T-helper 2 cell treated with Interferon-gamma antibody and Interleukin-4, amounts not matched to agents 5 μg/mL and 100 μg/mL, for 36 hours (primary cell): Measurements from ENCODE around the gene APC.
"Not testable (repeated sequence)": the region's sequence is repeated elsewhere in the genome, so short reads cannot be mapped to it uniquely, and the experiment has no call there.

Experiments used
- DNase-seq: peaks from one replicate; pipeline ENCODE4 v3.0.0; 2021; ENCODE audit warnings: low spot score
- H3K27ac Mint-ChIP-seq: one replicate; pipeline ENCODE4 v1.8.0; 2021; ENCODE audit warnings: mild to moderate bottlenecking, mixed read lengths
- H3K27me3 Mint-ChIP-seq: one replicate; pipeline ENCODE4 v1.8.0; 2021; ENCODE audit warnings: low read depth, mixed read lengths
- H3K36me3 Mint-ChIP-seq: one replicate; pipeline ENCODE4 v1.8.0; 2021; ENCODE audit warnings: low read depth, mixed read lengths
- H3K4me1 Mint-ChIP-seq: one replicate; pipeline ENCODE4 v1.8.0; 2021; ENCODE audit warnings: low read depth, mixed read lengths
- H3K4me3 Mint-ChIP-seq: one replicate; pipeline ENCODE4 v1.8.0; 2022; ENCODE audit warnings: mild to moderate bottlenecking, moderate library complexity, mixed read lengths
- H3K9me3 Mint-ChIP-seq: one replicate; pipeline ENCODE4 v1.8.0; 2021; ENCODE audit warnings: mixed read lengths

Gene APC

DNA sequence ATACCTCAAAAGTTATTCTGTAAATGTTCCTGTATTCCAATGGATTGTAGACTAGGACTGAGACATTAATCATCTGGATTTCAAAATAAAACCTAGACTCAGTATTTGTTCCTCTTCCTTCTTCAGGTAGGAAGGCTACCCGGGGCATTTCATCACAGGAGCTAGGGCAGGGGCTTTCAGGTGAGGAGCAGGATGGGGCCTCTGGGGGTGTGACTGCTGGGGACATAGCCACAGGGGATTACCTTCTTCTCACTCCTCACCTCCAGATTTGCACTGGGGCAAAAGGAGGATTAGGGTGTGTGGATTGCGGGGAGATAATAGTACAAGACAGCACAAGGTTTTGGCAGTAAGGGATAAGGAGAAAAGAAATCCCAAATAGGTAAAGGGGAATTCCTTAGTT is 85.5 kb downstream of the APC start:
- H3K27ac Mint-ChIP-seq = no peak overlapping the region
- no peak overlapping the region for H3K4me3 Mint-ChIP-seq
- peaks cover 17% of the 10 kb centered on the region for H3K36me3 Mint-ChIP-seq

DNA sequence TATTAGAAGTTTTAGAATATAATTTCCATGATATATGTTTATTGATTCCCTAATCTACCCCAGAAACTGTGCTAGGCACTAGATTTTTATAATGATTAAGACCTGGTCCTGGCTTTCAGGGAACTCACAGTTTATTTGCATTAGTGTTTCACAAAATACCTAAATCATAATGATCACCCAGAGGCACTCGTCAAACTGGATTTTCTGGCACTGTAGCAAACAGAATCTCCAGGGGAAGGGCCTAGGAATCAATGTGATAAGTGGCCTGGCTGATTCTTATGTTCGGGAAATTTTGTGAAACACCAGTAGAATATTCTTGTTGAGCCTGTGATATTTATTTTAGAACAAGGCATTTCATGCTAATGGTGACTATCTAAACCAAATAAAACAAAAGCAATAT is 86.0 kb downstream of the APC start:
- Mint-ChIP-seq H3K36me3 (peaks cover 17% of the 10 kb centered on the region), H3K4me1 (peaks cover 1% of the 10 kb centered on the region), H3K4me3 (no peak overlapping the region), H3K9me3 (no peaks in the 10 kb centered on the region), H3K27me3 (no peaks in the 10 kb centered on the region), H3K27ac (no peak overlapping the region)
- DNase-seq = no peak

More for the DNA sequence above, 85.5 kb downstream of the APC start:
- Mint-ChIP-seq H3K27me3 (no peaks in the 10 kb centered on the region), H3K4me1 (peaks cover 1% of the 10 kb centered on the region), H3K9me3 (no peaks in the 10 kb centered on the region)
- DNase-seq = no peak

DNA sequence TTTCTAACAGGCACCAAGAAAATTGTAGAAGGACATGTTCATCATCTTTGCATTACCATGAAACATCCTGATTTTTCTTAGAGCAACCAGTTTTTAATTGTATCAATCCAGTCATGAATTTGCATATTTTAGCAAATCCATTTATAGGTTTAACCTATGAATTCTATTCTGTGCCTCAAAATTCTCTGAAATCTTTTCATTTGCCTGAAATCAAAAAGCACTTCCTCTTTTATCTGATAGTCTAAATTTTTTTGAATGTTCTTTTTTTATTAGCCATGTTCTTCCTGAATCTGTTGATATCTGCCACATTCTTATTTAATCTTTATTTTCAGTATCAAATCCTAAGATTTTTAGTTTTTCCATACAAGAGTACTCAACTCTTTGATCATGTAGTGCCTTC is 86.5 kb downstream of the APC start:
- no peaks in the 10 kb centered on the region for H3K9me3 Mint-ChIP-seq
- no peak for DNase-seq
- peaks cover 1% of the 10 kb centered on the region for H3K4me1 Mint-ChIP-seq
- H3K36me3 Mint-ChIP-seq = peaks cover 17% of the 10 kb centered on the region
- H3K27me3 Mint-ChIP-seq = no peaks in the 10 kb centered on the region
- H3K4me3 Mint-ChIP-seq = no peak overlapping the region
- no peak overlapping the region for H3K27ac Mint-ChIP-seq

DNA sequence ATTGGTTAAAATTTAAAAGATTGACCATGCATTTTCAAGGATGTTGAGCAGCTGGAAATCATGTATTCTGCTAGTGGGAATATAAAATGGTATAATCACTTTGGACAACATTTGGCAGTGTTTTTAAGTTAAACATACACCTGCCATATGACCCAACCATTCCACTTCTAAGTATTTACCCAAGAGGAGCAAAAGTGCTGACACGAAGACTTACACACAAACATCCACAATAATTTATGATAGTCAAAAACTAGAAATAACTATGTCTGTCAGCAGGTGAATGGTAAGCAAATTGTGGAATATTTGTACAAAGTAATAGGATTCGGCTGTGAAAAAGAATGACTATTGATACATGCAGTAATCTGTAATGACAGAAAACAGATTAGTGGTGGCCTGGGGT is 92.7 kb downstream of the APC start:
- no peak overlapping the region for H3K27ac Mint-ChIP-seq

DNA sequence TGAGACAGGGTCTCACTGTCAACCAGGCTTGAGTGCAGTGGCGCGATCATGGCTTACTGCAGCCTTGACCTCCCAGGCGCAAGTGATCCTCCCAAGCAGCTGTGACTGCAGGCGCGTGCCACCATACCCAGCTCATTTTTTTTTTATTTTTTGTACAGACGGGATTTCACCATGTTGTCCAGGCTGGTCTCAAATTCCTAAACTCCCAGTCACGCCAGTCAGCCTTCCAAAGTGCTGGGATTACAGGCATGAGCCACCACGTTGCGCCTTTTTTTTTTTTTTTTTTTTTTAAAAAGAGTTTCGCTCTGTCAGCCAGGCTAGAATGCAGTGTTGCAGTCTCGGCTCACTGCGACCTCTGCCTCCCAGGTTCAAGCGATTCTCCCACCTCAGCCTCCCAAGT is 96.3 kb downstream of the APC start:
- H3K36me3 Mint-ChIP-seq = peaks cover 35% of the 10 kb centered on the region

More for the DNA sequence above, 92.7 kb downstream of the APC start:
- Mint-ChIP-seq H3K4me1 (peaks cover 8% of the 10 kb centered on the region), H3K36me3 (peaks cover 25% of the 10 kb centered on the region), H3K9me3 (no peaks in the 10 kb centered on the region), H3K27me3 (no peaks in the 10 kb centered on the region), H3K4me3 (no peak overlapping the region)
- no peak for DNase-seq

DNA sequence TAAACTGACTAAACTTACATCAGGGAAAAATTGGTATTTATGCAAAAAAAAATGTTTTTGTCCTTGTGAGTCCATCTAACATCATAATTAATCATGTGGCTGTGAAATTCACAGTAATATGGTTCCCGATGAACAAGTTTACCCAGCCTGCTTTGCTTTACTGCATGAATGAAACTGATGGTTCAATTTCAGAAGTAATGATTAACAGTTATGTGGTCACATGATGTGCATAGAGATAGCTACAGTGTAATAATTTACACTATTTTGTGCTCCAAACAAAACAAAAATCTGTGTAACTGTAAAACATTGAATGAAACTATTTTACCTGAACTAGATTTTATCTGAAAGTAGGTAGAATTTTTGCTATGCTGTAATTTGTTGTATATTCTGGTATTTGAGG is 106.8 kb downstream of the APC start:
- H3K36me3 Mint-ChIP-seq = peaks cover 9% of the 10 kb centered on the region
- H3K27ac Mint-ChIP-seq = no peak overlapping the region
- H3K27me3 Mint-ChIP-seq = peaks cover 2% of the 10 kb centered on the region
- no peak for DNase-seq
- H3K4me3 Mint-ChIP-seq = no peak overlapping the region
- H3K4me1 Mint-ChIP-seq = peaks cover 4% of the 10 kb centered on the region
- no peaks in the 10 kb centered on the region for H3K9me3 Mint-ChIP-seq

More for the DNA sequence above, 96.3 kb downstream of the APC start:
- Mint-ChIP-seq H3K27ac (no peak overlapping the region), H3K4me1 (peaks cover 8% of the 10 kb centered on the region), H3K9me3 (no peaks in the 10 kb centered on the region), H3K4me3 (no peak overlapping the region), H3K27me3 (no peaks in the 10 kb centered on the region)
- no peak for DNase-seq

DNA sequence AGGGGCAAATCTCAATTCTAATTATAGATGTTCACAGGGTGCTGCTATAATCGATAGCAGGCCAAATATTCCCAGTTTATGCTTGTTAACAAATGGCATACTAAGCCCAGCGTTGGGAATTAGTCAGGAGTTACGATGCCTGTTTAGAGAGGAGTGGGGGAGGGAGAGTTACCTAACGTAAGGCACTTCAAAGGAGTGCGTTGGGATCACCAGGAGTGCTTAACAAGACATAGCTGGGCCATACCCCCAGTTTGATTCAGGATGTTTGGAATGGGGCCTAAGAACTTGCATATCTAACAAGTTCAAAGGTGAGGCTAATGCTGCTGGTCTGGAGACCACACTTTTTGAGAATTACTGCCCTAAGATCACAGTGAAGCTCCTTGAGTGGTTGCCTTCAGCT is 108.9 kb downstream of the APC start:
- Mint-ChIP-seq H3K27me3 (peaks cover 5% of the 10 kb centered on the region), H3K27ac (no peak overlapping the region), H3K9me3 (no peaks in the 10 kb centered on the region)

DNA sequence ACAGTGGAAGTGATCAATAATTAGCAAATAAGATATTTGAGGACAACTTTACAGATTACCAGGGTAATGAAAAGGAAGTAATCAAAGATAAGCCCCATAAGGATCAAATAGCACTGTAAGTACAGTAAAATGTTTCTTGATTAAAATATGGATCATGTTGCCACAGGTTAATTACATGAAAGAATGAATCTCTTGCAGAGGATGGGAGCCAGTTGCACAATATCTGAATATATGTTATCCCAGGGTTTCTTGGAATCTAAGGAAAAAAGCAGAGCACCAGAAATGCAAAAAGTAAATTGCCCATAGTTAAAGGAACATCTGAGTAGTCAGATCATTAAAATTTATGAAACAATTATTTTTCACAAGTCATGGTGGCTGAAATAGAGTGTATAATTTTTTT is 109.6 kb downstream of the APC start:
- Mint-ChIP-seq H3K36me3 (no peaks in the 10 kb centered on the region), H3K27me3 (peaks cover 5% of the 10 kb centered on the region), H3K9me3 (no peaks in the 10 kb centered on the region), H3K4me1 (peaks cover 4% of the 10 kb centered on the region), H3K4me3 (no peak overlapping the region), H3K27ac (no peak overlapping the region)
- no peak for DNase-seq

More for the DNA sequence above, 108.9 kb downstream of the APC start:
- no peak for DNase-seq
- Mint-ChIP-seq H3K4me1 (peaks cover 4% of the 10 kb centered on the region), H3K4me3 (no peak overlapping the region), H3K36me3 (no peaks in the 10 kb centered on the region)

DNA sequence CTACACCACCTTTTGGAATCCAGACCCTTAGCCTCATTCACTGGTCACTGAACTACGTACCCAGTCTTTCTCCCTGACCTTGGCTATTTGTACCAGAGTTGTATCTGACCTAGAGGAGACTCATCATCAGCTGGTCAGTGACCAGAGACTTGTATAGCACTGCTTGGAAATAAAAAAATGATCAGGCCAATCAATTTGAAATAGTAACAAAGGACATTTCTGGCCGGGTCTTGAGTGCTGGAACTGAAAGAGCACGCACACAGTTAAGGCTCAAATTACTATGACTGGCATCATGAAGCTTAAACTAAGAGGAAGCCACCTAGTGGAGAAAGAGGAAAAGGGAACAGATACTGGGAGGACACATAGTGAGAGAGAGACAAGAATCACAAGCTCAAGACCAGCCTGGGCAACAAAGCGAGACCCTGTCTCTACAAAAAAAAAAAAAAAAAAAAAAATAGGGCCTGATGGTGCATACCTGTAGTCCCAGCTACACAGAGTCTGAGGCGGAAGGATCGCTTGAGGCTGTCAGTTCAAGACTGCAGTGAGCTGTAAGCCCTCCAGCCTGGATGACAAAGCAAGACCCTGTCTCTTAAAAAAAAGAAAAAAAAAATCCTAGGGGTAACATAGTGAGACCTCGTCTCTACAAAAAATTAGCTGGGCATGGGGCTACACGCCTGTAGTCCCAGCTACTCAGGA is 110.6 kb downstream of the APC start:
- Mint-ChIP-seq H3K4me3 (peak overlapping the region; percentile 1), H3K27ac (no peak overlapping the region), H3K27me3 (peaks cover 9% of the 10 kb centered on the region), H3K4me1 (peaks cover 4% of the 10 kb centered on the region), H3K36me3 (no peaks in the 10 kb centered on the region), H3K9me3 (peaks cover under 1% of the 10 kb centered on the region)
- no peak for DNase-seq

DNA sequence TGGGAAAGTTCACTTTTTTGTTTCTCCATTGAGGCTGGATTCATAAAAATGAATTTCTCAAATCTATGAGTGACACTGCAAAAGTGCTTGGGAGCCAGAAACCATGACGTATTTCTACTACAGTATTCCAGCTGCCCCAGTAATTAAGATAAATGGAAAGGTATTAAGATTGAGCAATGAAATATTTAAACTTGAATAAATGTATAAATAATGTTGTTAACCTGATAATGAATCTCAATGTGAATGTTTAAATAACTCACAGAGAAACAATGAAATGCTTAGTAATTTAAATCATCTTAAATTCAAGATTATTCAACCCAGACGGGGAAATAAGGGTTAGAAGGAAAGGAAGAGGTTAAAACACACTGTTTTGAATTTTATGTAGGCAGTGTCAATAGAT is 112.2 kb downstream of the APC start:
- Mint-ChIP-seq H3K36me3 (peaks cover 3% of the 10 kb centered on the region), H3K4me3 (no peak overlapping the region), H3K4me1 (peaks cover 4% of the 10 kb centered on the region), H3K27ac (no peak overlapping the region), H3K27me3 (peaks cover 17% of the 10 kb centered on the region), H3K9me3 (peaks cover 12% of the 10 kb centered on the region)
- no peak for DNase-seq

DNA sequence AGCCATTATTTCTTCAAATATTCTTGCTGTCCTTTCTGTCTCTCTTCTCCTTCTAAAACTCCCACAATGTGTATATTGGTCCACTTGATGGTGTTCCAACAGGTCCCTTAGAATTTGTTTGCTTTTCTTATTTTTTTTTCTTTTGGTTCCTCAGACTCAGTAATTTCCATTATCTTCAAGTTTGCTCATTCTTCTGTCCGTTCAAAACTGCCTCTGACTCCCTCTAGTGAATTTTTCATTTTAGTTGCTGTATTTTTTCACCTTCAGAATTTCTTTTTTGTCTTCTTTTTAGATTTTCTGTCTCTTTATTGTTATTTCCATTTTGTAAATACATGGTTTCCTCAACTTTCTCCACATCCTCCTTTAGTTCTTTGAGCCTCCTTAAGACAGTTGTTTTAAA is 117.0 kb downstream of the APC start:
- H3K27me3 Mint-ChIP-seq = peaks cover 32% of the 10 kb centered on the region
- peaks cover 3% of the 10 kb centered on the region for H3K36me3 Mint-ChIP-seq
- H3K27ac Mint-ChIP-seq = no peak overlapping the region
- H3K4me3 Mint-ChIP-seq = no peak overlapping the region
- peaks cover 2% of the 10 kb centered on the region for H3K4me1 Mint-ChIP-seq
- H3K9me3 Mint-ChIP-seq = peaks cover 18% of the 10 kb centered on the region
- no peak for DNase-seq

DNA sequence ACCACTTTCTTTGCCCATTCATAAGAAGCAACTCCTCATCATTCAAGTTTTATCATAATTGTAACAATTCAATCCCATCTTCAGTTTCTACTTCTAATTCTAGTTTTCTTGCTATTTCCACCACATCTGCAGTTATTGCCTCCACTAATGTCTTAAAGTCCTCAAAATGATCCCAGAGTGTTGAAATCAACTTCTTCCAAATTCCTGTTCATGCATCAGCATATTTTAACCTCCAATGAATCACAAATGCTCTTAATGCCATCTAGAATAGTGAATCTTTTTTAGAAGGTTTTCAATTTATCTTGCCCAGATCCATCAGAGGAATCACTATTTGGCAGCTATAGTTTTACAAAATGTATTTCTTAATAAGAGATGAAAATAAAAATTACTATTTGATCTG is 120.2 kb downstream of the APC start:
- Mint-ChIP-seq H3K36me3 (peaks cover 21% of the 10 kb centered on the region), H3K9me3 (peaks cover 18% of the 10 kb centered on the region), H3K4me1 (peaks cover 18% of the 10 kb centered on the region), H3K27ac (no peak overlapping the region), H3K4me3 (no peak overlapping the region), H3K27me3 (peaks cover 24% of the 10 kb centered on the region)
- DNase-seq = no peak

DNA sequence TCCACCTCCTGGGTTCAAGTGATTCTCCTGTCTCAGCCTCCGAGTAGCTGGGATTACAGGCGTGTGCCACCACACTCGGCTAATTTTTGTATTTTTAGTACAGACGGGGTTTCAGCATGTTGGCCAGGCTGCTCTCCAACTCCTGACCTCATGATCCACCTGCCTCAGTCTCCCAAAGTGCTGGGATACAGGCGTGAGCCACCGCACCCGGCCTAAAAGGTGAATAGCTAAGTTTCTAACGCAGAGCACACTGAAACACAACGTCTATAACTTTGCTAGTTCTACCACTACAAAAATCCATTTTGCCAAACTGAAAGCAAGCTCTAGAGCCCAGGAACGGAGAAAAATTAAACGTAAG is 122.9 kb downstream of the APC start:
- peak overlapping the region; percentile 95 for H3K27ac Mint-ChIP-seq
- peaks cover 31% of the 10 kb centered on the region for H3K36me3 Mint-ChIP-seq
- not testable (repeated sequence) for H3K9me3 Mint-ChIP-seq, DNase-seq
- peak overlapping the region; percentile 97 for H3K4me3 Mint-ChIP-seq
- H3K27me3 Mint-ChIP-seq = peaks cover 11% of the 10 kb centered on the region
- peaks cover 29% of the 10 kb centered on the region for H3K4me1 Mint-ChIP-seq

DNA sequence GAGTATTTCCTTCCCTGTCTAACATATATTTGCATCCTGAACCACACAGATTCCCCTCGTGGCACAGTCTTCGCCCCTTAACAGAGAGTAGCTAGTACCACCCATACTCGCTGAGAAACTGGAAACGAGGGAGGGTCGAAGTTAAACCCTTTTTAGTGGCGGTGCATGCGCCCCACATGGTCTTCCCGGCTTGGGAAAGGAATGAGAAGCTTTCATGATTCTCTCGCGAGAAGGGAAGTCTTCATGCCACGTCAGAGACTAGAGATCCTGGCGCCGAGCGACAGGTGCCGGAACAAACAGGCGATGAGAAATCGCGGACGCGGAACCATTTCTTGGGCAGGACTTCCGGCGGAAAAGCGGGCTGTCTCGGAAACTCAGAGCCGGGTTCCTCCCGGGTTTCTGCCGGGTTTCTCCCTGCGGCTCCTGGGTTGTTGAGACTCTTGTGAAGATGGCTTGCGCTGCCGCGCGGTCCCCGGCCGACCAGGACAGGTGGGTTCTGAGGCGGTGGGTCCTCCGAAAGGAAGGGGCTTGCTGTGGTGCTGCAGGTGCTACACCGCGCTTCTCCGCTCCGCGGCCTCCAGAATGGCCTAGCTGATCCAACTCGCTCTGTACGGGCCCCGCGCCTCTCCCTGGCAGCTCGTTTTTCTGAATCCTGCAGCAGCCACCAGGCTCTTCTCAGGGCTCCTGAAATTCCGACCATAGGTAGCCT is 123.4 kb downstream of the APC start, which contains the start of gene SRP19:
Gene SRP19 (plus strand): TSS at position 359 of the 709 bp plus-strand sequence. CDS start 90 bp downstream, at position 449.
- peak within 1 kb of the TSS; percentile 95 for H3K27ac Mint-ChIP-seq

More for the DNA sequence above, 123.4 kb downstream of the APC start, which contains the start of gene SRP19:
- Mint-ChIP-seq H3K4me1 (peaks cover 29% of the 10 kb centered on the region), H3K27me3 (peaks cover 6% of the 10 kb centered on the region), H3K9me3 (no peaks in the 10 kb centered on the region), H3K36me3 (peaks cover 31% of the 10 kb centered on the region), H3K4me3 (peak within 1 kb of the TSS; percentile 97)
- DNase-seq = peak; percentile 90
